ELR (cell line): ENCODE measurements around the gene PLCL2.
"Not testable (repeated sequence)": the region's sequence is repeated elsewhere in the genome, so short reads cannot be mapped to it uniquely, and the experiment has no call there.

ENCODE experiments used
- DNase-seq: peaks from one replicate; pipeline ENCODE4 v3.0.0-alpha.2; 2015; ENCODE audit warnings: low read depth

Gene PLCL2

GRCh38 chr3:16961621-16962205 is 77.0 kb downstream of the PLCL2 start:
- DNase-seq = no peak

GRCh38 chr3:16975083-16975482 is 90.3 kb downstream of the PLCL2 start:
- DNase-seq = no peak

GRCh38 chr3:16978234-16978920 is 93.6 kb downstream of the PLCL2 start:
- DNase-seq = no peak

GRCh38 chr3:16978921-16979271 is 94.1 kb downstream of the PLCL2 start:
- no peak for DNase-seq

- not testable (repeated sequence) for DNase-seq
Measured at GRCh38 chr3:16979769-16980515, 95.2 kb downstream of the PLCL2 start.

- DNase-seq = not testable (repeated sequence)
Measured at GRCh38 chr3:16980526-16980925, 95.8 kb downstream of the PLCL2 start.

GRCh38 chr3:16982460-16982859 is 97.7 kb downstream of the PLCL2 start:
- DNase-seq = no peak

GRCh38 chr3:16985608-16986007 is 100.9 kb downstream of the PLCL2 start:
- DNase-seq = no peak

GRCh38 chr3:16987141-16987540 is 102.4 kb downstream of the PLCL2 start:
- DNase-seq = no peak

GRCh38 chr3:16990163-16990562 is 105.4 kb downstream of the PLCL2 start:
- no peak for DNase-seq

- DNase-seq = no peak
Measured at GRCh38 chr3:16992198-16992597, 107.4 kb downstream of the PLCL2 start.

- DNase-seq = peak; percentile 50
Measured at GRCh38 chr3:16993227-16993626, 108.5 kb downstream of the PLCL2 start.

GRCh38 chr3:16994854-16995525 is 110.2 kb downstream of the PLCL2 start:
- DNase-seq = no peak

GRCh38 chr3:16995601-16996000 is 110.8 kb downstream of the PLCL2 start:
- no peak for DNase-seq

- DNase-seq = no peak
Measured at GRCh38 chr3:16998236-16998923, 113.6 kb downstream of the PLCL2 start.

- DNase-seq = no peak
Measured at GRCh38 chr3:16999161-16999560, 114.4 kb downstream of the PLCL2 start.

GRCh38 chr3:16999871-17000270 is 115.1 kb downstream of the PLCL2 start:
- no peak for DNase-seq

GRCh38 chr3:17003457-17003856 is 118.7 kb downstream of the PLCL2 start:
- DNase-seq = no peak

GRCh38 chr3:17006132-17006852 is 121.5 kb downstream of the PLCL2 start:
- no peak for DNase-seq

GRCh38 chr3:17007284-17007683 is 122.5 kb downstream of the PLCL2 start:
- no peak for DNase-seq

GRCh38 chr3:17009826-17010225 is 125.1 kb downstream of the PLCL2 start:
- DNase-seq = no peak
